Nephron (organoid): ENCODE measurements around the gene TMEM14C.
A peak's percentile ranks its signal among the peaks of the same experiment; 100 is the strongest.

Experiments
- H3K27ac Mint-ChIP-seq, 3 experiments: 2 replicates each; pipeline ENCODE4 v1.8.0; 2020; ENCODE audit warnings: mixed read lengths in 3 of 3, mild to moderate bottlenecking in 2 of 3, moderate library complexity in 1 of 3
- H3K27me3 Mint-ChIP-seq: 2 replicates; pipeline ENCODE4 v1.8.0; 2021; ENCODE audit warnings: low read depth, mild to moderate bottlenecking, moderate library complexity, mixed read lengths
- H3K36me3 Mint-ChIP-seq: 2 replicates; pipeline ENCODE4 v1.8.0; 2020; ENCODE audit warnings: low read depth, mixed read lengths
- H3K4me1 Mint-ChIP-seq: 2 replicates; pipeline ENCODE4 v1.8.0; 2020; ENCODE audit warnings: mixed read lengths
- H3K4me3 Mint-ChIP-seq, 3 experiments: 2 replicates each; pipeline ENCODE4 v1.8.0; 2020; ENCODE audit warnings: mild to moderate bottlenecking in 3 of 3, mixed read lengths in 3 of 3, moderate library complexity in 2 of 3
- H3K9me3 Mint-ChIP-seq: 2 replicates; pipeline ENCODE4 v1.8.0; 2020; ENCODE audit warnings: mixed read lengths
- TF ChIP-seq, protein P1 (sequence below), 3 experiments: fragments of 200-600 bp; sonication (generic); IDR thresholded peaks; one replicate each; pipeline ENCODE4 v1.5.0; 2021; ENCODE audit warnings: antibody characterized with exemption in 3 of 3; ENCODE audit not compliant: unreplicated experiment in 3 of 3

TMEM14C gene

DNA sequence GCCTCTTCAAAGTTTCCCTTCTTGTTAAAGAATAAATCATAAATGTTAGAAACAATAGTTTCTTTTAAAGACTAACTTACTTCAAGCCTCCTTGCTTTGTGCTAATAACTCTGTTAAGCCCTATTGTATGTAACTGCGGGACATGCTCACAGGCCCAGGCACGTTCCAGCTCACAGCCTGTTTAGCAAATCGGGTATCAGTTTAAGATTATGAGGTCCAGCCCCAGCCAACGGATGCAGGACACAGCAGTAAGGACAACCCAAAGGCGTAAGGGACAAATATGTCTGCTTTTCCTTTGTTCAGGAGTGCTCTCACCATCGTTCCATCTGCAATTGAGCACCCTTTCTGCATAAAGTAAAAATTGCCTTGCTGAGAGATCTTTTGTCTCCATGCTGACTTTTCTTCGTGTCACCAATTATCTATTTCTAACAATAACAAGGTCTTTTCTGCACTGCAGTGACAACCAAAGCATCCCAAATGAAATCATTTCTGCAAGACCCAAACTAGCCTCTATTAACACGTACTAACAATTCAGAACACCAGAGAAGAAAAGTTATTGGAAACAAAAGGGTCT, 29.8 kb upstream of the TMEM14C start:
- Mint-ChIP-seq H3K36me3 (peaks cover 2% of the 10 kb centered on the region), H3K4me1 (peaks cover 41% of the 10 kb centered on the region), H3K27ac (peak overlapping the region; percentile 100), H3K9me3 (no peaks in the 10 kb centered on the region), H3K27me3 (peaks cover 1% of the 10 kb centered on the region), H3K4me3 (peak overlapping the region; percentile 98 to 99 (median 98))
- TF ChIP-seq, protein P1, sequence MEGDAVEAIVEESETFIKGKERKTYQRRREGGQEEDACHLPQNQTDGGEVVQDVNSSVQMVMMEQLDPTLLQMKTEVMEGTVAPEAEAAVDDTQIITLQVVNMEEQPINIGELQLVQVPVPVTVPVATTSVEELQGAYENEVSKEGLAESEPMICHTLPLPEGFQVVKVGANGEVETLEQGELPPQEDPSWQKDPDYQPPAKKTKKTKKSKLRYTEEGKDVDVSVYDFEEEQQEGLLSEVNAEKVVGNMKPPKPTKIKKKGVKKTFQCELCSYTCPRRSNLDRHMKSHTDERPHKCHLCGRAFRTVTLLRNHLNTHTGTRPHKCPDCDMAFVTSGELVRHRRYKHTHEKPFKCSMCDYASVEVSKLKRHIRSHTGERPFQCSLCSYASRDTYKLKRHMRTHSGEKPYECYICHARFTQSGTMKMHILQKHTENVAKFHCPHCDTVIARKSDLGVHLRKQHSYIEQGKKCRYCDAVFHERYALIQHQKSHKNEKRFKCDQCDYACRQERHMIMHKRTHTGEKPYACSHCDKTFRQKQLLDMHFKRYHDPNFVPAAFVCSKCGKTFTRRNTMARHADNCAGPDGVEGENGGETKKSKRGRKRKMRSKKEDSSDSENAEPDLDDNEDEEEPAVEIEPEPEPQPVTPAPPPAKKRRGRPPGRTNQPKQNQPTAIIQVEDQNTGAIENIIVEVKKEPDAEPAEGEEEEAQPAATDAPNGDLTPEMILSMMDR (IDR thresholded peaks at IDR 0.05; ENCODE audit: unreplicated experiment in 3 of 3), result no peak

DNA sequence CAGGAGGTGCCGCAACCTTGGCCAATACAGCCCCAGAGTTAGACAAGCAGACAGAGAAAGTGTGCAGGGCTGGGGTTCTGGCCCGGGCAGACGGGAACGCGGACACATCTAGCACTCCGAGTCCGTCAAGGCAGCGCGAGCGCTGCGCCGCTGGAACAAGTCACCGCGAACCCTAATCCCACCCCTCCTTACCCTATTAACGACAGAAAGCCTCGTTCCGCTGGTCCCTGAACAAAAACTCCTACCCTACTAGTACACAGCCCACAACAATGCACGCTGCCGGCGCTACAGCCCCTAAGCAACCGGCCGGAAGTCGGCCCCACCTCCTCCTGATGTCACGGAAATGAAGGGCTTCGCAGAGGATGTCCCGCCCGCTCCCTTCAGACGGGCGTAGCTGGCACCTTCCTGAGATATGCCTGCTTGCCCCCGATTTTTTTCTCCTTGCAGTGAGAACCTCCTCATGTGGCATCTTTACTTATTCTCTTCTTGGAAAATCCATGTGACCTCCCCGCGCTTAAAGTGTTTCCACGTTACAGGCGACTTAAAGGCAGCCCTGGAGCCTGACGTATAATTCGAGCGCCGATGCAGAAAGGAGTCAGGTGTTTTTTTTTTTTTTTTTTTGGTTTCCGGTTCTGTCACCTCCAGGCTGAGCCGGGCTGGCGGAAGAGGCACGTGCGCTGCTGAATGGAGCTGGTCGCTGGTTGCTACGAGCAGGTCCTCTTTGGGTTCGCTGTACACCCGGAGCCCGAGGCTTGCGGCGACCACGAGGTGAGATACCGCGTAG, 28.4 kb upstream of the TMEM14C start, which contains the start of the genes C6orf52 and PAK1IP1:
C6orf52 (minus strand) TSS at position 315 of the 784 bp plus-strand sequence. CDS start 7,066 bp downstream, outside the sequence.
PAK1IP1 (plus strand) TSS at position 671 of the 784 bp plus-strand sequence; CDS start at position 685, 14 bp downstream.
- Mint-ChIP-seq H3K9me3 (no peaks in the 10 kb centered on the region), H3K4me3 (peak within 1 kb of the TSS; percentile 98 to 99 (median 98)), H3K36me3 (peaks cover 16% of the 10 kb centered on the region), H3K4me1 (peaks cover 41% of the 10 kb centered on the region), H3K27me3 (no peaks in the 10 kb centered on the region), H3K27ac (peak within 1 kb of the TSS; percentile 100)
- TF ChIP-seq, protein P1 (IDR thresholded peaks at IDR 0.05; ENCODE audit: unreplicated experiment in 3 of 3), result no peak

DNA sequence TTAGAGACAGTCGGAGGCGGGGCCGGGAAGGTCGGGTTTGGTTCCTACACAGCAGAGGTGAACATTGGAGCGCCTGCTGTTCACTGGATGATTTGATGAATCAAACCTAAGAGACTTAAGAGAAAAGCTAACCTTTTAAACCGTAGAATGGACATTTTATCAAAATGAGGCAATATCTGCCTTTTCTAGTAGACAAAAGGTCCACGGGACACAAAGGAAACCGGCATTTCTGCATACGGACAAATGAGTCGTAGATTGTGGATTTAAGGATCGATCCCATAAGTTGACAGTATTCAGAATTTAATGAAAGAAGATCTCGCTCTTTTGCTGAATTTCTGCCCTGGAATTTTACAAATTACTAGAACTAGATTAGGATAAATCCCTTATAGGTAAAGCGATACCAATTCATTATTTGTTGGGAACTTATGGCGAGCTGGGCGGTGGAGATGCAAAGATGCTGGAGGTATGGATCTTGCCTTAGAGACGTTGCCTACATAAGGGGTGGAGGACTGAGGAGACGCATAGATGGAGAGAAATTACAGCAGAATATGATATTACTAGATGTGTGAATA, 27.7 kb upstream of the TMEM14C start:
- H3K9me3 Mint-ChIP-seq, result no peaks in the 10 kb centered on the region
- H3K27me3 Mint-ChIP-seq, result no peaks in the 10 kb centered on the region
- peak overlapping the region; percentile 98 to 99 (median 98) for H3K4me3 Mint-ChIP-seq
- H3K27ac Mint-ChIP-seq, result peak overlapping the region; percentile 100
- H3K4me1 Mint-ChIP-seq, result peaks cover 41% of the 10 kb centered on the region
- peaks cover 18% of the 10 kb centered on the region for H3K36me3 Mint-ChIP-seq
- TF ChIP-seq, protein P1 (IDR thresholded peaks at IDR 0.05; ENCODE audit: unreplicated experiment in 3 of 3), result no peak

DNA sequence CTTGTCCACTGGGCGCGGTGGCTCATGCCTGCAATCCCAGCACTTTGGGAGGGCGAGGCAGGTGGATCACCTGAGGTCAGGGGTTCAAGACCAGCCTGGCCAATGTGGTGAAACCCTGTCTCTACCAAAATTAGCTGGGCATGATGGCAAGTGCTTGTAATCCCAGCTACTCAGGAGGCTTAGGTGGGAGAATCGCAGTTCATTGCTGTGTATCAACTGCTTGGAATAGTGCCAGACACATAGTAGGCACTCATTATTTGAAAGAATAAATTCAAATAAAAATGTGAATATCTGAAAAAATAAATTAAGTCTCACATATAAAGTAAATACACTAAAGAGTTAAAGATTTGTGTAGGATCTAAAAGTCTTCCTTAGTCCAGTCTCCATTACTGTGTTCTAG, 26.2 kb upstream of the TMEM14C start:
- Mint-ChIP-seq H3K4me3 (peak overlapping the region; percentile 98 to 99 (median 98)), H3K4me1 (peaks cover 36% of the 10 kb centered on the region), H3K9me3 (no peaks in the 10 kb centered on the region), H3K36me3 (peaks cover 32% of the 10 kb centered on the region), H3K27me3 (no peaks in the 10 kb centered on the region), H3K27ac (peak overlapping the region in 1 of 3 experiments; percentile 22)
- TF ChIP-seq, protein P1 (IDR thresholded peaks at IDR 0.05; ENCODE audit: unreplicated experiment in 3 of 3), result no peak

DNA sequence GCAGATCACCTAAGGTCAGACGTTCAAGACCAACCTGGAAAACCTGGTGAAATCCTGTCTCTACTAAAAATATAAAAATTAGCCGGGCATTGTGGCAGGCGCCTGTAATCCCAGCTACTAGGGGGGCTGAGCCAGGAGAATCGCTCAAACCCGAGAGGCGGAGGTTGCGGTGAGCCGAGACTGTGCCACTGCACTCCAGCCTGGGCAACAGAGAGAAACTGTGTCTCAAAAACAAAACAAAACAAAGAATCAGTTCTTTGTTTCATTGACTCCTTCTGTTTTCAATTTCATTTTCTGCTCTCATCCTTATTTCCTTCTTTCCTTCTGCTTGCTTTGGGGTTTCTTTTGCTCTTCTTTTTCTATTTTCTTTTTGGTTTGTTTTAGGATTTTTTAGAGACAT, 8.9 kb upstream of the TMEM14C start:
- Mint-ChIP-seq H3K36me3 (peaks cover 3% of the 10 kb centered on the region), H3K9me3 (no peaks in the 10 kb centered on the region), H3K27ac (no peak overlapping the region), H3K4me3 (no peak overlapping the region), H3K27me3 (no peaks in the 10 kb centered on the region), H3K4me1 (no peaks in the 10 kb centered on the region)
- TF ChIP-seq, protein P1 (IDR thresholded peaks at IDR 0.05; ENCODE audit: unreplicated experiment in 3 of 3), result no peak
